DMS153 treated with DMSO at 0.1 percent for 48 hours (cell line): ENCODE results near the gene JPH2.
"Not testable (repeated sequence)": the region's sequence is repeated elsewhere in the genome, so short reads cannot be mapped to it uniquely, and the experiment has no call there.

ENCODE experiments used
- DNase-seq: peaks from one replicate; lab custom pipeline; 2025; ENCODE audit not compliant: unreplicated experiment; lab: John Stamatoyannopoulos, UW

The JPH2 gene

DNA sequence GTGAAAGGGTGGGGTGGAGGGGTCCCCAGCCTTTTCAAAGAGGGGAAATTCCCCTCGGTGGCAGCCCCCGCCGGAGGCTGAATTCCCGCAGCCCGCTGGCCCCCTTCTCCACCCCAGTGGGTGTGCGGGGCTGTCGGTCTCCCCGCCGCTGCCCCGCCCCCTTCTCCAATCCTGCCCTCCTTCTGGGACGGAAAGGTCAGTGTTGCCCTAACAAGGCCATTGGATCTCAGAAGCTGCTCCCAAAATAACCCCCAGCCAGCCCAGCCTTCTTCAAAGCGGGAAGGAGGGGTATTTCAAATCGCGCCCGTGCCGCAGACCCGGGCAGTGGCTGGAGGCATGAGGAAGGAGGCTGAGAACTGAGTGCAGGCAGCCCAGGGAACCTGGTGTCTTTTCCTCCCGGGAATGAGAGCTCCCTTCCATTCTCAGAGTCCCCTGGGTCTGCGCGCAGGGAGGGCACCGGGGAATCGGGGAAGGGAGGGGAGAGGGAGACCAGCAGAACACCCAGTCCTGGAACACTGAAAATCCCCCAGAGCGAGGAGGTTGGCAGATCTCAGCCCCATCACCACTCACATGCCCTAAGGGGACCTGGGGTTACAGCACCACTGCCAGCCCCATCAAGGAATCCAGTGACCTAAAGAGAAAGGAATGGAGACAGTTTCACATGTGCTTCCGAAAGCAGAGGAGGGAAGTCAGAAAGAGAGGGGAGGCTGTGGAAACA lies at the start of gene JPH2:
TSS of gene JPH2 (minus strand) at position 135 of the 718 bp plus-strand sequence. CDS start 483 bp downstream, outside the sequence.
- DNase-seq: no peak

DNA sequence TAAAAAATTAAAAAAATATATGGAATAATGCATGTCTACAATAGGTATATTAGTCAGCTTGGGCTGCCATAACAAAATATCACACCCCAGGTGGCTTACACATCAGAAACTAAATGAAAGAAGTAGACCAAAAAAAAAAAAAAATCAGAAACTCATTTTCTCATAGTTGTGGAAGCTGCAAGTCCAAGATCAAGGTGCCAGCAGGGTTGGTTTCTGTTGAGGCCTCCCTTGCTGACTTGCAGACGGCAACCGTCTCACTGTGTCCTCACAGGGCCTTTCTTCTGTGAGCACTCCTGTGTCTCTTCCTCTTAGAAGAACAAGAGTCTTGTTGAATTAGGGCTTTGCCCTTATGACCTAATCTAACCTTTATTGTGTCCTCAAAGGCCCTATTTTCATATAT lies 48.7 kb upstream of the JPH2 start:
- DNase-seq: no peak

DNA sequence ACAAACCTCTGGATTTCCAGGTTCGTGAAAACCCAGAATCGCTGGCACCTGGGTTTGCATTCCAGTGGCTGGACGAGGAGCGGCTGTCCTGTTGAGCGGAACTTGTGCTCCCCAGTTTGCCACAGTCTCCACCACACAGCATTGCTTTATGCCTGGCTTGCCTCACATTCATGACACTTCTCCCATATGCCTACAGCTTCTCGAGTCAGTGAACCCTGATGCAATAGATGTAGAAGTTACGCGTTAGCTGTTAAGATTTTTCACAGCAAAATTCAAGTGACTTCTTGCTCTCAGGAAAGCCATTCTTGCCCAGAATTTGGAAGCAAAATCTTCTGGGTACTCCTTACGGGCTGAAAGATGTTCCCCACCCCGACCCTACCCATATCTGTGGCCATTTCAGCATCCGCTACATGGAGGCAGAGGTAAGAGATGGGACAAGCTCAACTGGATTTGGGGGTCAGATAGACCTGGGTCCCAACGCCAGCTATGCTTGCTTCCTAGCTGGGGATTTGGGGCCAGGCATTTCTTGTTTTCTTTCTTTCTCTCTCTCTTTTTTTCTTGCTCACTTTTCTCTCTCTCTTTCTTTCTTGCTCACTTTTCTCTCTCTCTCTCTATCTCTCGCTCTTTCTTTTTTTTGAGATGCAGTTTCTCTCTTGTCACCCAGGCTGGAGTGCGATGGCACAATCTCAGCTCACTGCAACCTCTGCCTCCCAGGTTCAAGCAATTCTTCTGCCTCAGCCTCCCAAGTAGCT lies 47.8 kb upstream of the JPH2 start:
- no peak for DNase-seq

DNA sequence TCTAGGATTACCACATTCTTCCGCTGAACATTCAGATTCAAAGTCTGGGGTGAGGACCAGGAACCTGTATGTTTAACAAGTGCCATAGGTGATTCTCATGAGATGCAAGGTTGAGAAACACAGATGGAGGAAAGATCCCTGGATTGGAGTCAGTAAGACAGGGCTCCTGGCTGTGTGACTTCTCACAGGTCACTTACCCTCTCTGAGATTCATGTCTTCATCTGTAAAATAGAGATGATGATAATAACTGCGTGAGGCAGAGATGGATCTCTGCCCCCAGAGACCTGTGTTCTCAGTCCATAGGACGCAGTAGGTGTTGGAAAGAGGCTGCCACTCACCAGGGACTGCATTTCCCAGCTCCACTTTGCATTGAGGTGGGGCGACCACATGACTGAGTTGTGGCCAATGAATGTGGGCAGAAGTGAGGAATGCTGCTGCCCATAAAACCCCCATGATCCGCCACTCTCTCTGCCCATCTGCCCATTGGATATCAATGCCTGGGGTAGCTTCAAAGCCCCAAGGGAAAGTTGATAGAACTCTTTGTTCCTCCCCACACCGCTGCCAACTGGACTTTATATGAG lies 46.5 kb upstream of the JPH2 start:
- DNase-seq: no peak

DNA sequence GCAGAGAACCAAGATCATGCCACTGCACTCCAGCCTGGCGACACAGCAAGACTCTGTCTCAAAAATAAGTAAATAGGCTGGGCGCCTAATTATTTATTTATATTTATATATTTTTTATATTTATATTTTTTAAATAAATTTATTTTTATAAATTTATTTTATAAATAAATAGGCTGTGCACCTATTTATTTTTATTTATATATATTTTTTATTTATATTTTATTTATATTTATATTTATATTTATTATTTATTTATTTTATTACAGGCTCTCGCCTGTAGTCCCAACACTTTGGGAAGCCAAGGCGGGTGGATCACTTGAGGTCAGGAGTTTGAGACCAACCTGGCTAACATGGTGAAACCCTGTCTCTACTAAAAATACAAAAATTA lies 45.5 kb upstream of the JPH2 start:
- not testable (repeated sequence) for DNase-seq

DNA sequence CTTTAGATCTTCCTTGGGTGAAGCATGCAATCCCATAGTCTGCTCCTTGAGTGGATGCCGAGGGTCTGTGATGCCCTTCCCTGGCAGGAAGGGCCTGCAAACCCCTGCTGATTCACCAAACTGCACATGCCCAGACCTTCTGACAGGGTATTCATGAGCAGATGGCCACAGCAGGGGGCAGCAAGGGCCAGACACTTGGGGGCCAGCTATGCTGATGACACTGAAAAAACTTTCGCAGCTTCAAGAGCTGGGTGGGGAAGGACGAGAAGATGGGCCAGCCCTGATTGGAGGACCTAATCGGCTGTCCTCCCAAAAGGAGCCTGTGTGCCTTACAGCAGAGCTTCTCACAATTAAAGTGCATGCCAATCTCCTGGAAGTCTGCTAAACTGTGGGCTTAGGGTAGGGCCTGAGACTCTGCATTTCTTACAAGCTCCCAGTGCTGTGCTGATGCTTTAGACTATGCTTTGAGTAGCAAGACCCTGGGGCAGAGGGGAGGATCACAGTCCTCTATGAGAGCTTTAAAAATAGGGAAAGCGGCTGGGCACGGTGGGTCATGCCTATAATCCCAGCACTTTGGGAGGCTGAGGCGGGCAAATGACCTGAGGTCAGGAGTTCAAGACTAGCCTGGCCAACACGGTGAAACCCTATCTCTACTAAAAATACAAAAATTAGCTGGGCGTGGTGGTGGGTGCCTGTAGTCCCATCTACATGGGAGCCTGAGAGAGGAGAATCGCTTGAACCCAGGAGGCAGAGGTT lies 44.9 kb upstream of the JPH2 start:
- DNase-seq: no peak

DNA sequence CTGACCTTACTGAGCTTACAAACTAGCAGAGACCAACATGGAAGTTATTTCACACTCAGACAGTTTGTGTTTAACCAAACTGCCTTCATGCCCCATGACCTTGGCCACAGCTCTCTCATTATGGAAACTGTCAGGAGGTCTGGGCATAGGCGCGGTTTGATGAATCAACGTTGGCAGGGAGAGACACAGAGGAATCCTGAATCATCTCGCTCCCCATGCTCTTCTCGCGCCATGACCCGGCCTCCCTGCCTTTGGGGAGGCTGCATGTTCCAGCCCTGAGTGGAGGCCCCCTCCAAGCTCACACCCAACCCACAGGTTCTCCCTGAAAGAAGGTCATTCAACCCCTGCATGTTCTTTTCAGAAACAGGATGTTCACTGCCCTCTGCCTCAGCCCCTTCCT lies 44.2 kb upstream of the JPH2 start:
- no peak for DNase-seq

DNA sequence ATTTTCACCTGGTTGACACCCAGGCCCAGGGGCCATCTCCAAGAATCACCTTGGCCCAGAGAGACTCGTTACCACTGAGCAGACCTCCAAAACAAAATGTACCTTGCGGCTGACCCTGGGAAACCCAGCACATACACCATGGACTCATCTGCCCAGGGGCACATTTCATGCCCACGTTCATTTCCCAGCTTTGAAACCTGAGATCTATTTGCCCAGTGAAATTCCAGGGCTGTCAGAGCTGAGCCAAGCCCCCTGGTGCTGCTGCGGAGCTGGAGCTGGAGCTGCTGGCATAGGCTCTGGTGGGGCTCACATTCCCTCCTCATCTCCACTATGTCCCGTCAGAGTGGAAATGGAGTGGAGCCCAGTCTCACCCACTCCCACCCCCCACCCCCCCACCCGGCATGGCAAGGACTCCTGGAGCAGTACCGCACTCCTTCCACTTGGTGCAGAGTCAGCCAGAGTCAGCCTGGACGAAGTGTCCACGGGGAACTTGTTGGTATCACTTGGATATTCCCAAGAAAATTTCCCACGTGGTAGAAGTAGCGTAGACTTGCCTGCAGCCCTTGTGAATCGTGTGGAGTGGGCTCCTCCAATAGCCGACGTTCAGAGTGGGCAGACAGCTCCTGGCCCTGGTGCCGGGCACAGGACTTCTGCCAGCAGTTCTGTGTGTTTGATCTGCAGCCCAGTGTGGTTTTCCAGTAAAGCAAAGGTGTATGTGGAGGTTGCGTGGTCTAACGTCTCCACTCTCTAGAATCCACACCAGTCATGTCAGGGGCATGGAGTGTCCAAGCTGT lies 41.7 kb upstream of the JPH2 start:
- DNase-seq: no peak

DNA sequence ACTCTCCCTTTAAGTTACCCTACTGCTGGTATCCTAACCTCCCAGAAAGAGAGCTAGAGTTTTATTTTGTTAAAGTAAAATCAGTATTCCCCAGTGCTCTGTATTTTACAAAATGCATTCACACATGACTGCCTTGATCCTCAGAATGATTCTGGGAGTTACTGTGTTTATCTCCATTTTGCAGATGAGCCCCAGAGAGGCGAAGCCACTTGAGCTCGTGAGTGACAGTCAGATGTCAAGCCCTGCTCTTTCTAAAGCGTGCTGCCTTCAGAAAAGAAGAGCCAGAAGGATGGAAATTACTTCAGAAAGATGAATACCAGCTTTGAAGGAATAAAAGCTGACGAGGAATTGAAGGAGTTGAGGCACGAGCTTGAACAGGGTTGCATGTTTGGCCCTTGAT lies 37.6 kb upstream of the JPH2 start:
- DNase-seq: no peak

DNA sequence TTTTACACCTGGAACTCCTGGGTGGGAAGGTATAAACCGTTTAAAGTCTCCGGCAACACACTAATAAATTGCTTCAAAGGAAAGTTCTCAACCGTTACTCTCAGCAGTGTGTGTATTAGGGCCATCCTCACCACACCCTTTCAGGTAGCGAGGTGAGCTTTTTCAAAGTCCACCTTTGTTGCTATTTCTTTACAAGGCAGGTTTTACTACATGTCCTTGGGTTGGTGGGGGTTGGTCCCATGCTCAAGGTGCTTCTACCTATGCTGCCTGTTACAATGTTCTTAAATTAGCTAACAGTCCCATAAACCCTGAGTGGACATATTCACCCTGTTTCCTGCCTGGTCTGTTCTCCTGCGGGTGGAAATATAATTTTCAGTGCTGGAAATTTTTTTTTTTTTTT lies 36.7 kb upstream of the JPH2 start:
- DNase-seq: no peak

DNA sequence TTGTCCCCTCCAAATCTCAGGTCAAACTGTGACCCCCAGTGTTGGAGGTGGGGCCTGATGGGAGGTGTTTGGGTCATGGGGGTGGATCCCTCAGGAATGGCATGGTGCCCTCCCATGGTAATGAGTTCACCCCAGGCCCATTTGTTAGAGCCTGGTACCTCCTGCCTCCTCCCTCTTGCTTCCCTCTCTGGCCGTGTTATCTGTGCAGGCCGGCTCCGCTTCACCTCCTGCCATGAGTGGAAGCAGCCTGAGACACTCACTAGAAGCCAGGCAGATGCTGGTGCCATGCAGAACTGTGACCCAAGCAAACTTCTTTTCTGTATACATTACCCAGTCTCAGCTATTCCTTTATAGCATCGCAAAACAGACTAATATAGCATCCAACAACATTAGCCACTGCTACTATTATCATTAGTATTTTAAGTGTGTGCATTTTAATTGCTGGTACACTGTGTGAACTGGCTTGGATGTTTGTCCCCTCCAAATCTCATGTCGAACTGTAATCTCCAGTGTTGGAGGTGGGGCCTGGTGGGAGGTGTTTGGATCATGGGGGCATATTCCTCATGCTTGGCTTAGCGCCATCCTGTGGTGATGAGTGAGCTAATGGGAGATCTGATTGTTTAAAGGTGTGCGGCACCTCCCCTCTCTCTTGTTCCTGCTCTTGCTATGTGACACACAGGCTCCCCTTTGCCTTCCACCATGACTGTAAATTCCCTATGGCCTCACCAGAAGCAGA lies 35.8 kb upstream of the JPH2 start:
- no peak for DNase-seq

DNA sequence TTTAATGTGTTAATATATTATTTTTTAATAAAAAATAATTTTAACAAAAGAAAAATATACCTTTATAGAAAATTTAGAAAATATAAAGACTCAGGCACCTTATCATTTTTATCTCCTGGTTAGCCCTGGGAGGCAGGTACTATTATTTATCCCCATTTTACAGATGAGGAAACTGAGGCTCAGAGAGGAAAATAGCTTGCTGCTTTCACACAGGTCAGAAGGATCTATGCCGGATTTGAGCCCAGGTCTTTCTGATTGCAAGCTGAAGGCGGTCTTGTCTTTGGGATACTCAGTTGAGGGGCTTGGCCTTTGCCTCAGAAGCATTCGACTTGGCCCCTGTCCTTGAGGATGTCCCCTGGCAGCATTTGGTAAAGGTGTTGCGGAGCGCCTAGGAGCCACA lies 35.0 kb upstream of the JPH2 start:
- DNase-seq: no peak

DNA sequence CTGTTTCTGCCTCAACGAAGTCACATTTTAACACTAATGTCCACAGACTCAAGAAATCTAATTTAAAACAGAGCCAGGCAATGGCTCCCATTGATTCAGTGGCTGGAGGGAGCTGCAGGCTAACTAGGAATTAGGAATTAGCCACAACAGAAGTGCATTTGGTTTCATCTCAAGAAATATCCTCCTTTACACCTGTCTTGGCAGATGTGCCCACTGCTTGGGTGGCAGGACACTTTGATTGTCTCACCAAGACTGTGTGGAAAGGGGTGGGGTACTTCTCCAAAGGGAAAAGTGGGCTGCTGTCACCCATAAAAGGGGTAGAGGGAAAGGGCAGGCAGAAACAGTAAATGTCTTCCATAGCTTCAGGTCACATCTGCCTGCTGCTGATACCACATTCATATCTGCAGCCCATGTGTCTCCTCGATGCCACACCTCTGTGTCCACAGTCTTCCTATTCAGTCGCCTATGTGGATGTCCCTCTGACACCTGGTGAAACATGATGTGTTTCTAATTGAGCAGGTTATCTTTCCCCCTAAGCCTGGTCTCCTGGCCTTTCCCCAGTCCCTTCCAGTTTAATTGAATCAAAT lies 34.5 kb upstream of the JPH2 start:
- no peak for DNase-seq

DNA sequence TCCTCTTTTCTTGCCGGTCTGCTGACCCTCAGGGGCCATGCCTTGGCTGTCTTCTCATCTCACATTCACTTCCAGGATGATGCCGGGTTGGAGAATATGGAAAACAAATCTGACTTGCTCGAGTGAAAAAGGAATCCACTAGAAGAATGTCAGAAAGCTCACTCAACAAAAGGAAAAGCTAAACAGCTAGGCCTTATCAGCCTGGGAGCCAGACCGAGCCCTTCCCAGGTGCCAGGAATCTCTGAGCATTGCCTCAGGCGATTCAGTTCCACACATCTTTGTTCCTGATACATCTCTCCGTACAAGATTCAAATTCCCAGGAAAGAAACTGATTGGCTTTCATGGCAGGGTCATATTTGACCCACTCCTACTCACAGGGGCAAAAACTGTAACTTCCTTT lies 32.8 kb upstream of the JPH2 start:
- DNase-seq: no peak

DNA sequence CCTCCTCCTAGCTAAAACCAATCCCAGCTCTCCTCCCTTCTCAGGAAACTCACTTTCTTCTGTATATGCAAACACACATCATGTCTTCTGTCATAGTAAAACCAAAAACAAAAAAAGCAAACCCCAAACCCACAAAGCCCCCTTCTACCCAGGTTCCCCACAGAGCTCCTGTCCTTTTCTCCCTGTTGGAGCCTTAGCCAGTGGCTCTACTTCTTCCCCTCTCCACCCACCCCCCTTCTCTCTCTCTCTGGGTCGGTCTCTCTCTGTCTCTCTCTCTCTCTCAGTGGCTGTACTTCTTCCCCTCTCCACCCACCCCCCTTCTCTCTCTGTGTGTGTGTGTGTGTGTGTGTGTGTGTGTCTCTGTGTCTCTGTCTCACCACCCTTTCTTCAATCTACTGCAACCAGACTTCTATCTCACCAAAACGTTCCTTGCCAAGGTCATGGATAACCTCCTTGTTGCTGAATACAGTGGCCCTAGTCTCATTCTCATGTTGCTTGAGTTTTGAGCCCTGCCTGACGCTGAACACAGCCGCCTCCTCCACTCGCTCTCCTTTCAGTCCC lies 32.3 kb upstream of the JPH2 start:
- no peak for DNase-seq

DNA sequence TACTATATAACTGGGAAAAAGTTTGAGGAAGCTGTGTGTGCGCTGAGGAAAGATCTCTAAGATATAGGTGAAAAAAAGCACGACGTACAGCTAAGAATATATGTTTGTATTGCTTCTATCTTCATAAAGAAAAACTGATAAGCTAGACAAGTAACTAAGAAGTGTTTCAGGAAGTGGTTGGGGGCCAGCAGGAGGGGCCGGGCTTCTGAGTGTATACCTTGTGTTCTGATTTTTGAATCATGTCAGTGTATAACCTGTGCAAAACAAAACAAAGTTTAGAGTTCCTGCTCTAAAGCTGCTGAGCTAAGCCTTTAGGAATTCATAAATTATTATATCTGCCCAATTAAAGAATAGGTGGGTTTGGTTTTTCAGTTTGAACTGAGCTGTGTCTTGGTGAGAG lies 31.5 kb upstream of the JPH2 start:
- no peak for DNase-seq

DNA sequence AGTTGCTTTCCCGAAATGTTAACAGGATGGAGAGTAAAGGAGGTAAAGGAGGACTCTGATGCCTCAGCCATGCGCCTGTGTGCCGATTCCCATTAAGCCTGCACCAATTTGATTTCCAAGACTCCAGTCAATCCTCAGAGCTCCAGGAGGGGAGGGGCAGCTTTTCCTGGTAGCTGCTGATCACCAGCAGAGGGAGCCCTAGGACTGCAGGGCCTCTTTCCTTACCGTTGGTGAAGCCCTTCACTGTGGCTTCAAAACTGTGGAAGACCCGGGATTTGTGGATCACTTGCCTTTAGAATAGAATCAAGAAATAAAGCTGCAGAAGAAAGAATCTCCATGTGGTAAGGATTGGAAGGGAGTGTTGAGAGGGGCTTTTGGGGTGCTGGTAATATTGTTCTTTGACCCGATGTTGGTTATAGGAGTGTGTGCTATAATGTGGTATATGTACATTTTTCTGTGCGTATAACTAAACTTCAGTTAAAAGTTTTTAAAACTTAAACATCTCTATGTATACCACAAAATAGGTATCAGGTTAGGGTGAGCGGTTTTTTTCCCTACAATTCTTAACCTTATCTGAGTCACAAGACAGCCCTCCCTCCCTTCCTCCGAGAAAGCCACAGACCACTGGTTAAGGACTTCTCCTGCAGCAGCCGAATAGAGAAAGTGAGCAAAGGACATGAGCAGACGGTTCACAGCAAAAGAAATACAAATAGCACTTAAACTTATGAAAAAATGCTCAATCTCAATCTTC lies 30.5 kb upstream of the JPH2 start:
- DNase-seq: peak; percentile 75

DNA sequence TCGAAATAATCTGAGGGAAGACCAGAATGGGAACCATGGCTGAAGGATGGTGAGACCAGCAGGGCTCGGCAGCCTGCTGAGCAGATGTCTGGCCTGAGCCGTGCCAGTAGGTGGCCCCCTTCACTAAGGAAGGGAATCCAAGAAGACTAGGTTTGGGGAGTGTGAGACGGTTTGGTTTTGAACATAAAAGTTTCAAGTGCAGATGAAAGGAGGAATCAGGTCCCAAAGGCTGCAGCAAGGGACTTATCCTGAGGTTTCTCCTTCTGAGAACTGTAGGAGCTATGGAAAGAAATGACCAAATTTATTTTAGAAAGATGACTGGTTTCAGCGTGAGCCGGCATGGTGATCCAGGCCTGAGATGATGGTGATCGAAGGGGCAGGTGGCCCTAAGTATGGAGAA lies 28.1 kb upstream of the JPH2 start:
- peak; percentile 5 for DNase-seq

DNA sequence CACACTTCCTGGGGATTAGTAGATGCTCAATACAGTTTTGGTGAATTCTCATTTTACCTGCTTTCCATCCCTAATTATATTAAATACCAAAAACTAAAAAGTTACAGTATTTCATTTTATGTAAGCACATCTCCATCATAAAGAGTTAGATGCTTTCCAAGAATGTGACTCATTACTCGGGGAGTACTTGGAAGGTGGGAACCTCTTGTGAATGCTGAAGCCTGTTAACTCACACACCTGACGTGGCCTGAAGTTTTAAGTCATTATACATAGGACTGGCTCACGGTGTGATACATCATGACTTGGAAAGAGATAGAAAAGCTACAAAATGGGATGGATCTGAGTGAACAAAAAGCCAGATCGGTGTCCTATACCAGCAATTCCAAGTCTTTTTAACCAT lies 25.8 kb upstream of the JPH2 start:
- DNase-seq: no peak
